Skeletal muscle tissue (tissue), 4 donors: ENCODE data around the gene SLCO4C1. TPM values are rescaled to one million over a fixed set of nuclear protein-coding genes. Genes with fewer than 3 reads are reported as not detected.

Experiments used
- H3K27ac ChIP-seq: one replicate; pipeline ENCODE4 v1.7.0; 2013; ENCODE audit warnings: mild to moderate bottlenecking, low read depth, low read length, inconsistent platforms
- H3K27me3 ChIP-seq, 3 donors: one replicate each; pipeline ENCODE4 v1.7.0; 2013; ENCODE audit warnings: low read length in 3 of 3; ENCODE audit not compliant: control insufficient read depth in 3 of 3, insufficient read depth in 3 of 3
- H3K36me3 ChIP-seq, 3 donors: one replicate each; pipeline ENCODE4 v1.7.0; 2013; ENCODE audit warnings: low read length in 3 of 3; ENCODE audit not compliant: control insufficient read depth in 3 of 3, insufficient read depth in 3 of 3
- H3K4me1 ChIP-seq, 3 donors: one replicate each; pipeline ENCODE4 v1.7.0; 2013; ENCODE audit warnings: low read length in 3 of 3, mild to moderate bottlenecking in 3 of 3; ENCODE audit not compliant: control insufficient read depth in 3 of 3, insufficient read depth in 3 of 3
- H3K4me3 ChIP-seq, 3 donors: one replicate each; pipeline ENCODE4 v1.7.0; 2013; ENCODE audit warnings: low read length in 3 of 3
- H3K9ac ChIP-seq, 3 donors: one replicate each; pipeline ENCODE4 v1.7.0; 2013; ENCODE audit warnings: low read length in 3 of 3, mild to moderate bottlenecking in 3 of 3, moderate library complexity in 2 of 3, low read depth in 1 of 3
- H3K9me3 ChIP-seq, 3 donors: one replicate each; pipeline ENCODE4 v1.7.0; 2013; ENCODE audit warnings: low read length in 3 of 3; ENCODE audit not compliant: control insufficient read depth in 3 of 3
- total RNA-seq: library from RNA; depleted of rRNA; stranded (reverse); fragments of >200 nt; gene quantifications from one replicate; pipeline ENCODE4 v1.2.3, GENCODE V29; 2014
- donor health status: Osteomylitis.

SLCO4C1 gene
- total RNA-seq, 1 donor from 2014 or later, result 1.0 TPM

DNA sequence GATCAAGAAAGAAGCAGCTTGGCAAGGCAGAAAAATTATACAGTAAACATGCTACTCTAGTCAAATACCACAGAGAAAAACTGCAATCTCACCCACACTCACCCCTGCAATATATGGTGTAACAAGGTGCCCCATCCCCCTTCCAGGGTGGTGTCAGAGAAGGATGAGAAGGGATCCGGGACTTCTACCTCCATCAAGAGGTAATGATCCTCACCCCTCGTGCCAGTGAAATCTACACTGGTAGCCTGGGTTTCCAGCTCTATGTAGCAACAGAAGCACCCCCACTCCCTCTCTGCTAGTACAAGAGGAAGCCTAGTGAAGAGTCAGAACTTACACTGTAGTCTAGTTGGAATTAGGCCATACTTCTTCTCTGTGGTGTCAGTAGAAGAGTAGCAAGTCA, 18.9 kb downstream of the SLCO4C1 start:
- Histone ChIP-seq H3K4me1 (no peaks in the 10 kb centered on the region), H3K9me3 (no peaks in the 10 kb centered on the region), H3K9ac (no peak overlapping the region), H3K36me3 (no peaks in the 10 kb centered on the region), H3K27ac (no peak overlapping the region), H3K27me3 (no peaks in the 10 kb centered on the region), H3K4me3 (no peak overlapping the region)

DNA sequence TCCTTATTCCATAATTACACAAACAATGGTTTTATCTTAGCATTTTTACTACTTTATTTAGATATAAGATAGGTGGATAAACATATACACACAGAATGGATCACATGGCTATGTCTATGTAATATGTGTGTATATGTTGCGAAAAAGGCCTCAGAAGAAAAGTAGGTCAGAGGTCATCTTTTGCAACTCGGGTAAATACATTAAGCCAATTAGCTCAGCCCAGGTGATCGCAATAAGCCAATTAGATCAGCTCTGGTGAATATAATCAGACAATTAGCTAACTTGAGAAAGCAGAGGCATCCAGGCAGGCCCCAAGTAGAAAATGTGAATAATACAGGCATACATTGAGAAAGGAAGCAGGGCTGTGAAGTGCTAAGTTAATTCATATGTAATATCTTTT, 24.3 kb downstream of the SLCO4C1 start:
- Histone ChIP-seq H3K9ac (no peak overlapping the region), H3K4me3 (no peak overlapping the region), H3K36me3 (no peaks in the 10 kb centered on the region), H3K4me1 (no peaks in the 10 kb centered on the region), H3K27me3 (no peaks in the 10 kb centered on the region), H3K27ac (no peak overlapping the region), H3K9me3 (no peaks in the 10 kb centered on the region)

DNA sequence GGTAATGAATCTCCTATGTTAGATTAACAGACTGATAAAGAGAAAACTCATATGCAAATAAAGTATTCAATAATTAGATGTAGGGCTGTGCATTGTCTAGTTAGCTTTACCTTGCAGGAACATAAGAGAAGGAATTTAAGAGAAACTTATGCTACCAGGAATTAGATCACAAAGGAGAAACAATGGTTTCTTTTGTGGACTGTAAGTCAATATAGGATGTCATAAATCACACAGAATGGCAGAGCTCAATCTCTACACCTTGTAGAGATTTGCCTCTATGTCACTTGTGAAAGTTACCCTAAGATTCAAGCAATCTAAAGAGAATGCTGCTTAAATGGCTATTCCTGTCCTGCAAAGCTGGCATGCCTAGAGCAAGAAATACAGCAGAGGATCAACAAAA, 26.0 kb downstream of the SLCO4C1 start:
- H3K27me3 ChIP-seq, result no peaks in the 10 kb centered on the region
- no peak overlapping the region for H3K9ac ChIP-seq
- no peaks in the 10 kb centered on the region for H3K4me1 ChIP-seq
- H3K27ac ChIP-seq, result no peak overlapping the region
- no peaks in the 10 kb centered on the region for H3K9me3 ChIP-seq
- no peak overlapping the region for H3K4me3 ChIP-seq
- H3K36me3 ChIP-seq, result no peaks in the 10 kb centered on the region

DNA sequence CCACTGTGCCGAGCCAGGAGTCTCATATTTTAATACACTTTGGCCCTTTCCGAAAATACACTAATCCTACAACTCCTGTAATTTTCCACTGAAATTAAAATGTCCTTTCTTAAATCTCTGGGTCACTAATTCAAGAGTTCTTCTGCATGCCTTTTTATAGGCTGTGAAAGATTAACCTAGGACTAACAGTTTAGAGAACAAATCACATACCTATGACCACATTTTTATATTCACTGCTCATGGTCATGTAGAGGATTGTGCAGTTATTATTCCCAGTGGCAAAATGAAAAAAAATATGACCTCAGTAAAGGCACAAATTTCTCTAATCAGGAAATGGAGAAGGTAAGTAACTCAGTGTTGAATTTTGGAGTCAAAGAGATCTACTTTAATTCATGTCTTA, 33.4 kb downstream of the SLCO4C1 start:
- H3K9me3 ChIP-seq, result no peaks in the 10 kb centered on the region
- no peak overlapping the region for H3K27ac ChIP-seq
- H3K9ac ChIP-seq, result no peak overlapping the region
- H3K4me1 ChIP-seq, result no peaks in the 10 kb centered on the region
- no peaks in the 10 kb centered on the region for H3K27me3 ChIP-seq
- H3K36me3 ChIP-seq, result no peaks in the 10 kb centered on the region
- H3K4me3 ChIP-seq, result no peak overlapping the region

DNA sequence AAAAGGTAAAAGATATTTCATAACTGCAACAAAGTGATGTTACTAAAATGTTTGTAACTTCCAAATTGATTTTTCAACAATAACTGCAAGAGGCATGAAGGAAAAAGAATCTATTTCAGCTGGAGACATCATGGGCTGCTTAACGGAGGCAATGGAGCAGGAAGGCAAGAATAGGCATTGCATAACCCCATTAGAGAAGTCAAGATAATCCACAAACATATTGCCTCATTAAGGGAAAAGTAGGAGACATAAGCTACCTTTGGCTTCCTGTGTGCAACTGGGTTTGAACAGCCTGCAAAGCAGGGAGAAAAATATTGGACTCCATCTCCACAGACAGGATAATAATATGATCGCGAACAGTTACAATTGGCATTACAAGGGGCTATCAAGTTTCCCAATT, 46.7 kb downstream of the SLCO4C1 start:
- Histone ChIP-seq H3K27me3 (no peaks in the 10 kb centered on the region), H3K4me3 (no peak overlapping the region), H3K27ac (no peak overlapping the region), H3K9me3 (no peaks in the 10 kb centered on the region), H3K9ac (no peak overlapping the region), H3K4me1 (no peaks in the 10 kb centered on the region), H3K36me3 (no peaks in the 10 kb centered on the region)

DNA sequence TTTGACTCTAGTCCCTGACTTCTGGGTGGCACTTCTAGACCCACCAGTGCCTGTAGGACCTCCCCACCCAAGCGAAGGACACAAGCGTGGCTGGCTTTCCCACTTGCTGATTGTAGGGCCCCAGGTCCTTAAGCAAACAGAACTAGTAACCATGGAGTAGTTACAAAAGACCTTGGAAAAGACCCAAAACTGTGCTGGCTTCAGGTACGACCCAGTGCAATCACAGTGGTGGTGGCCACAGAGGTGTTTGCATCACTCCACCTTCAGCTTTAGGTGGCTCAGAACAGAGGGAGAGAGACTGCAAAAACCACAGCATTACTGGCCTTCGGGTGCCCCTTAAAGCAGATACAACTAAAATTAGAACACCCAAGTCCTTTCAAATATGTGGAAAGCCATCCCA, 52.9 kb downstream of the SLCO4C1 start:
- Histone ChIP-seq H3K4me3 (no peak overlapping the region), H3K36me3 (no peaks in the 10 kb centered on the region), H3K9me3 (no peaks in the 10 kb centered on the region), H3K27ac (no peak overlapping the region), H3K4me1 (no peaks in the 10 kb centered on the region), H3K9ac (no peak overlapping the region), H3K27me3 (no peaks in the 10 kb centered on the region)

DNA sequence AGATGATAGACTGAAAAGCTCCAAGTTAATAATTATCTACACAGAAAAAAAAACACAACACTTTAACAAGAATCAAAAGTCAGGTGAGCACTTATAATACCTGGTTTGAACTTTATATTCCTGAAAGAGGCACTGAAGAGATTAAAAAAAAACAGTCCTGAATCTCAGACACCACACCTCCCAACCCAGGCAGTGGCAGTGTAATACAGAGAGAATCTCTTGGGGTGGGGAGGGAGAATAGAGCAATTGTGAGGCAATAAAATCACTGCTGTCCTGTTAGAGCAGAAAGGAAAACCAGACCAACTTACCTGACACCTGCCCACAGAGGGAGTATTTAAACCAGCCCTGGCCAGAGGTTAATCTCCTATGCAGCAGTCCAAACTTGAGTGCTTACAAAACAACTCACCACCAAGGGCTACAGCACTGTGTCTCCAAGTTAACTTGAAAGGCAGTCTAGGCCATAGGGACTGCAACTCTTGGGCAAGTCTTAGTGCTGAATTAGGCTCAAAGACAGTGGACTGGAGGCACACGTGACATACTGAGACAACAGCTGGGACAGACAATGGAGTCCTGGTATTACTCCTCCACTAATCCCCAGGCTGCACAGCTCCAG, 54.2 kb downstream of the SLCO4C1 start:
- Histone ChIP-seq H3K9ac (no peak overlapping the region), H3K27ac (no peak overlapping the region), H3K4me3 (no peak overlapping the region), H3K27me3 (no peaks in the 10 kb centered on the region), H3K9me3 (no peaks in the 10 kb centered on the region), H3K4me1 (no peaks in the 10 kb centered on the region), H3K36me3 (no peaks in the 10 kb centered on the region)

DNA sequence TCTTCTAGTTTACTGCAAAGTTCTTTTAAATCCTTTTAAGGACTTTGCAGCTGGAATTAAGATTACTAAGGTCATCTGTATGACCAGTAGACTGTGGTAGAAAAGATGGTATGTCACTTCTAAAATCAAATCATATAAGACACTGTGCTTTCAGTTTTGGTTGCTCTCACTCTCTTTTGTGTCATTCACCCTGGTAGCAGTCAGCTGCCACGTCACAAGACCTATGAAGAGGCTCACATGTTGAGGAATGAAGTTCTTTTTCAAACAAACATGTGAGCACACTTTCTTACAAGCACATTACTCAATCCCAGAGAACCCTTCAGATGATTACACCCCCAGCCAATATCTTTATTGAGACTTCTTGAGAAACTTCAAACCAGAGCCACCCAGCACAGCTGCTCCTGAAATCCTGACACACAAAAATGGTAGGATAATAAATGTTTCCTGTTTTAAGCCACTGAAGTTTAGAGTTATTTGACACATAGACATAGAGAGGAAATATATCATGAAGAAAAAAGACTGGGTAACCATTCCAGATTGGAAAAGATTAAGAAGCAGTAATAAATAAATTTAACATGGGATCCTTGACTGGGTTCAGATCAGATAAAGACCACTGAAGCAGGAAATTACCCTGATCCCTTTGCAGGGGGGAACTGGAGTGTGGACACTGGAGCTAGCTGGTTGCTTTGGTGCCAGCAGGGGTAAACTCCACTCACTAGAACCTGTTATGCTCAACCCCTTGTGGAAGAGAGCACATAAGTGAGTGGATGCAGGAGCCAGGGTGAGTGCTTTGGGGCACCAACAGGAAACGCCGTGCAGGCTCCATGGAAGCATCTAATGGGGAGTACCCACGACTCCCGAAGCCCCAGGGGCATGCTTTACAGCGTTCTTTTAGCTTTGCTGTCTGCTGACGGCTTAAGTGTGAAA, 64.1 kb downstream of the SLCO4C1 start:
- Histone ChIP-seq H3K4me3 (no peak overlapping the region), H3K36me3 (no peaks in the 10 kb centered on the region), H3K27me3 (no peaks in the 10 kb centered on the region), H3K4me1 (no peaks in the 10 kb centered on the region), H3K27ac (no peak overlapping the region), H3K9ac (no peak overlapping the region), H3K9me3 (no peaks in the 10 kb centered on the region)

DNA sequence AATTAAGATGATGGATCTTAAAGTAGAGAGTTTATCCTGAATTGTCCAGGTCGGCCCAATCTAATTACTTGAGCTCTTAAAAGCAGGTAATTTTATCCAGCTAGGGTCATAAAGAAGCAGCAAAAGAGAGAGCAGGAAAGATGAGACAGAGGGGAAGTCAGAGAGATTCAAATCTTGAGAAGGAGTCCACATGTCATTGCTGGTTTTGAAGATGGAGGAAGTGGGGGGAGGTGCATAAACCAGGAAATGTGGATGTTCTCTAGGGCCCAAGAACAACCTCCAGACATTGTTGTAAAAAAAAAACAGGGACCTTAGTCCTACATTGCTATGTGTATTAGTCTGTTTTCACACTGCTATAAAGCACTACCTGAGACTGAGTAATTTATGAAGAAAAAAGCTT, 66.4 kb downstream of the SLCO4C1 start:
- Histone ChIP-seq H3K9ac (no peak overlapping the region), H3K36me3 (no peaks in the 10 kb centered on the region), H3K27ac (no peak overlapping the region), H3K4me3 (no peak overlapping the region), H3K27me3 (no peaks in the 10 kb centered on the region), H3K4me1 (no peaks in the 10 kb centered on the region), H3K9me3 (no peaks in the 10 kb centered on the region)

DNA sequence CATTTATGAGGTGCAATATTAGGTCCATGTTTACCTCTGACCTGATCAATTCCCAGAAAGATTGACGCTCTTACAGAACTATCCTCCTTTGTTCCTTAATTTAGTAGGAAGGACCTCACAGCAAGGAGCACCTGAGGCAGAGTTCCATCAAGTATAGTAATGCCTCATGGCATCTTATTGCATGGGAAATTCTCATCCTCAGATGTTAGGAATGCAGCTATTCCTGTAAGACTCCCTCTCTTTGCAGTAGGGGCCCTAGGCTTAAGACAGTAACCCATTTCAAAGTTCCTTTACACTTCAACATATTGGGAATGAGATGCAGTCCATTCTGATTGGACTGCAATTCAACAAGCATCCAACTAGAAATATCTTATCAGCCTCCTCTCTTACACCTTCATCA, 69.8 kb downstream of the SLCO4C1 start:
- Histone ChIP-seq H3K4me1 (no peaks in the 10 kb centered on the region), H3K27me3 (no peaks in the 10 kb centered on the region), H3K9ac (no peak overlapping the region), H3K4me3 (no peak overlapping the region), H3K36me3 (no peaks in the 10 kb centered on the region), H3K27ac (no peak overlapping the region), H3K9me3 (peaks cover 0 to 5% (median 0%) of the 10 kb centered on the region in 3 donors)
